Jurkat, Clone E6-1 (cell line): ENCODE results near the gene OAS3.
"Not testable (repeated sequence)": the region's sequence is repeated elsewhere in the genome, so short reads cannot be mapped to it uniquely, and the experiment has no call there.

ENCODE experiments used
- DNase-seq: peaks from one replicate; pipeline ENCODE4 v3.0.0-alpha.2; 2011; ENCODE audit warnings: low read depth, low spot score
- H3K4me3 ChIP-seq: 2 replicates; pipeline ENCODE4 v1.5.1; 2011; ENCODE audit warnings: mild to moderate bottlenecking, low read length, control low read depth, moderate library complexity

Gene OAS3

DNA sequence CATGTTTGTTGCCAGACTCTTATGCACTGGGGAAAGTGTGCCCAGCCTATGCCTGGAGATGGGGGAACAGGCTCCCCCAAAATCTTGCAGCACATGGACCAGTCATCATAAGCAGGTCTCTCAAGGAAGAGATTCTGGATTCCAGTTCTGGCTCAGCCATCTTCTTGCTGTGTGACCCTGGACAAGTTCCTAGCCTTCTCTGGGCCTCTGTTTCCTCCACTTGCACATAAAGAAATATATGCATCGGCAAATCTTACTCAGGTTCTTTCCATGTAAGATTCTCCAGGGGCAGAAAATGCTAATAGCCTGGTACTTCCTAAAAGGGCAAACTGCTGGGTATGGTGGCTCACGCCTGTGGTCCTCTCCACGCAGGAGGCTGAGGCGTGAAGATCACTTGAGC lies 7.2 kb downstream of the OAS3 start:
- DNase-seq: no peak
- no peak overlapping the region for H3K4me3 ChIP-seq

DNA sequence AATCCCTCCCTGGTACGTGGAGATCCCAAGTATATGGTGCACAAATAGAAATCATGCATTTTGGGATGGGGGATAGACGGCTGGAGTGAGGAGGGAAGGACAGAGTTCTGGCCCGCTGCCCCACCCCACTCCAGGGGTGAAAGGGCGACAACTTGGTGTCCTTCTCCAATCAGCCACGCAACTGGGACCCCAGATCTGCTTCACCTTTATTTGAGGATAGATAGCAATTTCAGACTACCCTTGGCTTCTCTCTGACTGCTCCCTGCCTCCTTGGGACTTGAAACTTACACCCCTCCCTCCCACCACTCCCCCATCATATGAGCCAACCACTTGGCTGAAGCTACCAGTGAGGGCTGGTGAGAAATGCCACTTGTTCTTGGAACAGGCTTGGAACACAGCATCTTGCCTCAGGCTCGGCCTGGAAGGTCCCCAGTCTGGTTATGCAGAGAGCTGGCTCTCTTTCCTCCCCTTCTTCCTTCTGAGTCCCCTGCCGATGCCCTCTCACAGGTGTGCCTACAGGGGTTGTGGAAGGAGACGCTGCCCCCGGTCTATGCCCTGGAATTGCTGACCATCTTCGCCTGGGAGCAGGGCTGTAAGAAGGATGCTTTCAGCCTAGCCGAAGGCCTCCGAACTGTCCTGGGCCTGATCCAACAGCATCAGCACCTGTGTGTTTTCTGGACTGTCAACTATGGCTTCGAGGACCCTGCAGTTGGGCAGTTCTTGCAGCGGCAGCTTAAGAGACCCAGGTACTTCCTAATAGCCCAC lies 8.1 kb downstream of the OAS3 start:
- DNase-seq: no peak
- no peak overlapping the region for H3K4me3 ChIP-seq

GRCh38 chr12:112947314-112947713 lies 9.0 kb downstream of the OAS3 start:
- no peak overlapping the region for H3K4me3 ChIP-seq
- no peak for DNase-seq

- DNase-seq: no peak
- no peak overlapping the region for H3K4me3 ChIP-seq
Measured at GRCh38 chr12:112947761-112948160, 9.5 kb downstream of the OAS3 start.

GRCh38 chr12:112948806-112949205 lies 10.5 kb downstream of the OAS3 start:
- H3K4me3 ChIP-seq: no peak overlapping the region
- no peak for DNase-seq

DNA sequence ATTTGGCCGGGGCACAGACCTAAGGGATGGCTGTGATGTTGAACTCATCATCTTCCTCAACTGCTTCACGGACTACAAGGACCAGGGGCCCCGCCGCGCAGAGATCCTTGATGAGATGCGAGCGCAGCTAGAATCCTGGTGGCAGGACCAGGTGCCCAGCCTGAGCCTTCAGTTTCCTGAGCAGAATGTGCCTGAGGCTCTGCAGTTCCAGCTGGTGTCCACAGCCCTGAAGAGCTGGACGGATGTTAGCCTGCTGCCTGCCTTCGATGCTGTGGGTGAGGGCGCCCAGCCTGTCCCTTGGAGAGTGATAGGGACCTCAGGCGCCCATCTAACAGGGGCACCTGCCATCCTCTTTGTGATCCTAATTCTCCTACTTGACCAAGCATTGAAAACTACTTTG lies 12.4 kb downstream of the OAS3 start:
- no peak for DNase-seq
- H3K4me3 ChIP-seq: no peak overlapping the region

DNA sequence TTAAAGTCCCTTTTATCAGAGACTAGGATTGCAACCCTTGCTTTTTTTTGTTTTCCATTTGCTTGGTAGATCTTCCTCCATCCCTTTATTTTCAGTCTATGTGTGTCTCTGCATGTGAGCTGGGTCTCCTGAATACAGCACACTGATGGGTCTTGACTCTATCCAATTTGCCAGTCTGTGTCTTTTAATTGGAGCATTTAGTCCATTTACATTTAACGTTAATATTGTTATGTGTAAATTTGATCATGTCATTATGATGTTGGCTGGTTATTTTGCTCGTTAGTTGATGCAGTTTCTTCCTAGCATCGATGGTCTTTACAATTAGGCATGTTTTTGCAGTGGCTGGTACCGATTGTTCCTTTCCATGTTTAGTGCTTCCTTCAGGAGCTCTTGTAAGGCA lies 18.9 kb downstream of the OAS3 start:
- not testable (repeated sequence) for H3K4me3 ChIP-seq, DNase-seq

DNA sequence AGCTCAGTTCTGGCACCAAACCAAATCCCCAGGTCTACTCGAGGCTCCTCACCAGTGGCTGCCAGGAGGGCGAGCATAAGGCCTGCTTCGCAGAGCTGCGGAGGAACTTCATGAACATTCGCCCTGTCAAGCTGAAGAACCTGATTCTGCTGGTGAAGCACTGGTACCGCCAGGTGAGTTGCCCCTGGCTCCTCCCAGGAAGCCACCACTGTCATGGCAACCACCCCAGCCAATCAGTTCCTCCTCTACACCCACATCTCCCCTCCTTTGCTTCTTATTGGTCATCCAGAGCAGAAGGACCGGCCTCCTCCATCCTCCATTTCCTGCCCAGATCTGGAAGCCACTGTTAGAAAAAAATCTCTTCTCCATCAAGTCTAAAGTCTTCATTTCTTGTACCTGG lies 22.8 kb downstream of the OAS3 start:
- H3K4me3 ChIP-seq: no peak overlapping the region
- DNase-seq: no peak

DNA sequence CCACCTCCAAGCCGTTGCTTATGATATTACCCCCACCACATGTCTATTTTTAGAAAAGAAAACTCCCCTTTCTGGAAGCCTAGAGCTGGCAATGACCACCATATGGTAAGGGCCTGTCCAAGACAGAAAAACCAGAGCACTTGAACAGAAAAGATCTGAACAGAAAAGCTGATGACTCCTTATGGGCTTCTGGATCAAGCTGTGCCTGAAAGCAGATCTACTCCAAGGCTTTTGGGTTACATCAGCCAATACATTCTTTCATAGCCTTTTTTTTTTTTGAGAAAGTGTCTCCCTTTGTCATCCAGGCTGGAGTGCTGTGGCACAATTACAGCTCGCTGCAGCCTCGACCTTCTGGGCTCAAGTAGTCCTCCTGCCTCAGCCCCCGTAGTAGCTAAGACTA lies 23.3 kb downstream of the OAS3 start:
- DNase-seq: no peak
- no peak overlapping the region for H3K4me3 ChIP-seq

DNA sequence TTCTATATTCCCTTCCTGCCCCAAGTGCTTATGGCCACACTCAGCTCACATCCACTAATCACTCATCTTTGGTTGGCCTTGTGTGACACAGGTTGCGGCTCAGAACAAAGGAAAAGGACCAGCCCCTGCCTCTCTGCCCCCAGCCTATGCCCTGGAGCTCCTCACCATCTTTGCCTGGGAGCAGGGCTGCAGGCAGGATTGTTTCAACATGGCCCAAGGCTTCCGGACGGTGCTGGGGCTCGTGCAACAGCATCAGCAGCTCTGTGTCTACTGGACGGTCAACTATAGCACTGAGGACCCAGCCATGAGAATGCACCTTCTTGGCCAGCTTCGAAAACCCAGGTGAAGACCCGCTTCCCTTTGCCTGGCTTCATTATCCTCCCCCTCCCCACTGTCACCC lies 24.3 kb downstream of the OAS3 start:
- no peak overlapping the region for H3K4me3 ChIP-seq
- DNase-seq: no peak

- no peak for DNase-seq
- H3K4me3 ChIP-seq: no peak overlapping the region
Measured at GRCh38 chr12:112963227-112963861, 25.1 kb downstream of the OAS3 start.

- H3K4me3 ChIP-seq: no peak overlapping the region
- no peak for DNase-seq
Measured at GRCh38 chr12:112964067-112964670, 25.9 kb downstream of the OAS3 start.

- no peak for DNase-seq
- H3K4me3 ChIP-seq: no peak overlapping the region
Measured at GRCh38 chr12:112964915-112965314, 26.6 kb downstream of the OAS3 start.

DNA sequence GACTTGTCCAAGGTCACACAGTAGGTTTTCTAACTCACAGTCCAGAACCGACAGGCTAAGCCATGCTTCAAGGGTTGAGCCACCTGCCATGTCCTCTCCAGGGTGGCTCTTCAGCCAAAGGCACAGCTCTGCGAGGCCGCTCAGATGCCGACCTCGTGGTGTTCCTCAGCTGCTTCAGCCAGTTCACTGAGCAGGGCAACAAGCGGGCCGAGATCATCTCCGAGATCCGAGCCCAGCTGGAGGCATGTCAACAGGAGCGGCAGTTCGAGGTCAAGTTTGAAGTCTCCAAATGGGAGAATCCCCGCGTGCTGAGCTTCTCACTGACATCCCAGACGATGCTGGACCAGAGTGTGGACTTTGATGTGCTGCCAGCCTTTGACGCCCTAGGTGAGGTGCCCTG lies 27.4 kb downstream of the OAS3 start:
- H3K4me3 ChIP-seq: no peak overlapping the region
- DNase-seq: no peak

DNA sequence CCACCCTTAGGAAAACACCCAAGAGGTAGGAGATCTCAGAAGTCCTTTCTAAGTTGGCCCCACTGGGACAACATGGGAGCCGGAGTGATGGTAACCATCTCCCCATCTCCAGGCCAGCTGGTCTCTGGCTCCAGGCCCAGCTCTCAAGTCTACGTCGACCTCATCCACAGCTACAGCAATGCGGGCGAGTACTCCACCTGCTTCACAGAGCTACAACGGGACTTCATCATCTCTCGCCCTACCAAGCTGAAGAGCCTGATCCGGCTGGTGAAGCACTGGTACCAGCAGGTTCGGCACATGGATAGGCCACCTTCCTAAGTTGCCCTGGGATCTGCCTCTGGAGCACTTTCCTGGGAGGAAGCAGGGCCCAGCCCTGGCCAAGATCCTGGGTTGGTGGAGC lies 29.0 kb downstream of the OAS3 start:
- no peak overlapping the region for H3K4me3 ChIP-seq
- no peak for DNase-seq

DNA sequence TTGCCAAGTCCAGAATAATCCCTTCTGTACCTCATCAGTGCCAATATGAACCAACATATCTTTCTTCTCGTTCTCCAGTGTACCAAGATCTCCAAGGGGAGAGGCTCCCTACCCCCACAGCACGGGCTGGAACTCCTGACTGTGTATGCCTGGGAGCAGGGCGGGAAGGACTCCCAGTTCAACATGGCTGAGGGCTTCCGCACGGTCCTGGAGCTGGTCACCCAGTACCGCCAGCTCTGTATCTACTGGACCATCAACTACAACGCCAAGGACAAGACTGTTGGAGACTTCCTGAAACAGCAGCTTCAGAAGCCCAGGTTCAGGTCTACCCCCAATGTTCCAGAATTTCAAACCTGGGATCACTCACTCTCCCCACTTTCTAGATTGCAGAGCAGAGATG lies 29.6 kb downstream of the OAS3 start:
- no peak overlapping the region for H3K4me3 ChIP-seq
- DNase-seq: no peak

GRCh38 chr12:112969547-112970306 lies 31.5 kb downstream of the OAS3 start:
- H3K4me3 ChIP-seq: no peak overlapping the region
- no peak for DNase-seq

GRCh38 chr12:112970391-112970790 lies 32.1 kb downstream of the OAS3 start:
- no peak overlapping the region for H3K4me3 ChIP-seq
- DNase-seq: no peak

GRCh38 chr12:112971248-112971647 lies 33.0 kb downstream of the OAS3 start:
- DNase-seq: no peak
- no peak overlapping the region for H3K4me3 ChIP-seq
